HAP-1 (cell line): ENCODE data around the gene ITLN1.

Source experiments
- DNase-seq, 2 experiments: peaks; one replicate each; pipeline ENCODE4 v3.0.0-alpha.2; 2016 to 2020; ENCODE audit warnings: low spot score in 2 of 2
- H3K27me3 ChIP-seq: fragments of 250-450 bp; sonication (Bioruptor Pico); 2 replicates; pipeline ENCODE4 v1.5.1; 2020; ENCODE audit warnings: low read depth, mild to moderate bottlenecking, moderate library complexity
- H3K36me3 ChIP-seq: fragments of 250-450 bp; sonication (Bioruptor Pico); replicated peaks from 2 replicates; pipeline ENCODE4 v1.5.1; 2020; ENCODE audit warnings: mild to moderate bottlenecking
- H3K4me1 ChIP-seq: fragments of 250-450 bp; sonication (Bioruptor Pico); 2 replicates; pipeline ENCODE4 v1.5.1; 2020; ENCODE audit warnings: mild to moderate bottlenecking
- H3K4me3 ChIP-seq: fragments of 250-450 bp; sonication (Bioruptor Pico); 2 replicates; pipeline ENCODE4 v1.5.1; 2020; ENCODE audit warnings: mild to moderate bottlenecking, moderate library complexity
- H3K9me3 ChIP-seq: fragments of 250-450 bp; sonication (Bioruptor Pico); 2 replicates; pipeline ENCODE4 v1.5.1; 2020; ENCODE audit warnings: mild to moderate bottlenecking, moderate library complexity
- in situ Hi-C: fragments of 300-500 bp; cut with MboI; formaldehyde crosslinking; loops from 3 replicates; pipeline ENCODE4 v1.14.3; 2020; ENCODE audit warnings: low sequenced_read_pairs, inconsistent platforms, mixed read lengths

ITLN1 gene

GRCh38 chr1:160836981-160837557 lies 47.9 kb downstream of the ITLN1 start:
- in situ Hi-C loops, result no loop called here
- no peak overlapping the region for H3K4me3 ChIP-seq
- H3K4me1 ChIP-seq, result peaks cover 5% of the 10 kb centered on the region; the same call in 1 of the 2 replicates
- H3K27me3 ChIP-seq, result no peaks in the 10 kb centered on the region
- DNase-seq, result no peak
- no peaks in the 10 kb centered on the region for H3K9me3 ChIP-seq
- no peaks in the 10 kb centered on the region for H3K36me3 ChIP-seq

DNA sequence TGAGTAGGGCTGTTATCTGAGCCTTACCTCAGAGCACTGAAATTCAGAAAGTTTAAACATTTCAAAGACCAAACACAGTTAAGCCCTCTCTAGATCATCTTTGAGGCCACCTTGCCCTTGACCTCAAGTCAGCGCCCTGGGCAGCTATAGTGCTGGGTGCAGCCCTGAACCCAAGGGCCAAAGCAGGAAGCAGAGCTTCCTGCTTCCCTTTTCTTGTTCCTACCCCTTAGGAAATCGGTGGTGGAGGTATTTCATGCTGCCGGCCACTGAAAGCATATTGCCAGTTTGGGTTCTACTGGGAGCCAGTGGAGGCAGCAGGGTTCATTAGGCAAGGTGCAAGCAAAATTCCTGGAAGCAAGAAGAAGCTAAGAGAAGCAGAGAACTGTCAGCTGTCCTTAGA lies 48.4 kb downstream of the ITLN1 start:
- peaks cover 5% of the 10 kb centered on the region; the same call in 1 of the 2 replicates for H3K4me1 ChIP-seq
- no peaks in the 10 kb centered on the region for H3K27me3 ChIP-seq
- DNase-seq, result no peak
- H3K36me3 ChIP-seq, result no peaks in the 10 kb centered on the region
- H3K9me3 ChIP-seq, result no peaks in the 10 kb centered on the region
- in situ Hi-C loops, result no loop called here
- no peak overlapping the region for H3K4me3 ChIP-seq

DNA sequence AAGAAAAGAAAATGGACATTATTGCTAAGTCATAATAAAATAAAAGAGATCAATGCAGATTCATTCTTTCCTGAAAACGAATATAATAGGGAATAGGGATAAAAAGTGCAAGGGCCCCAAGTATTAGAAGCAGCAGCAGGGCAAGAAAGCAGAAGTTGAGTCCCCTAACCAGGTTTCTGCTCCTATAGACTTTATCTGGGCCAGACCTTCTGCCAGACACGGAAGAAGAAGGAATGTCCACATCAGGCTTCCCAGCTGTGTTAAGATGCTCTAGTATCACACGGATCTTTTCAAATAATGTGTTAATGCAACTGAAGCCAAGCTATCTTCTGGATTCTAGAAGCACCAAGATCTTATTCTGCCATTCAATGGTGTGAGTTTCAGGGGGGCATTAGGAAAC lies 49.2 kb downstream of the ITLN1 start:
- Histone ChIP-seq H3K4me1 (peaks cover 5% of the 10 kb centered on the region; the same call in 1 of the 2 replicates), H3K4me3 (no peak overlapping the region), H3K36me3 (no peaks in the 10 kb centered on the region), H3K27me3 (no peaks in the 10 kb centered on the region), H3K9me3 (no peaks in the 10 kb centered on the region)
- DNase-seq, result no peak
- in situ Hi-C loops, result no loop called here

DNA sequence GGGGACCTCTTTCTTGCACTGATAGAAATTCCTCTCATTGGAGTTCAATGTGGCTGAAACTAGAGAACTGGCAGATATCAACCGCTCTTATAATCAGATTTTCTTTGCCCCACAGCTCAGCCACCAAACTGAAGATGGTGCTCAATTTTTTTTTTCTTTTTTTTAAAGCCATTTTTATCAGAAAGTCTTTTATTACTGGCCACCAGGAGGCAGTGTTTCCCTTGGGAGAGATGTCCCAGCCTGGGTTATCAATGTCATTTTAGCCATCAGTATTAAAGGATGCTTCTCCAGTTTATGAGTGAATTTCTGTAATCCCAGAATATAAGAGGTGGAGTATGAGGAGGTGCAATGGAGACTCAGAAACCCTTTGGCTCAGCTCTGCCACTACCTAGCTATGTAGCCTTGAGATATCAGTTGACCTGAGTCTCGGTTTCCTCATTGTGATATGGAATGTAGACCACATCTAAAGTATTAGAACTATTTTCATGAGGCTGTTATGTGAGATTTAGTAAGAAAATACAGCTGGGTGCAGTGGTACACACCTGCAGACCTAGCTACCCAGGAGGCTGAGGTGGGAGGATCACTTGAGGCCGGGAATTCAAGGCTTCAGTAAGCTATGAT lies 49.9 kb downstream of the ITLN1 start:
- Histone ChIP-seq H3K36me3 (no peaks in the 10 kb centered on the region), H3K9me3 (no peaks in the 10 kb centered on the region), H3K4me1 (peaks cover 5% of the 10 kb centered on the region; the same call in 1 of the 2 replicates), H3K4me3 (no peak overlapping the region), H3K27me3 (no peaks in the 10 kb centered on the region)
- in situ Hi-C loops, result no loop called here
- DNase-seq, result peak; percentile 14 to 25

DNA sequence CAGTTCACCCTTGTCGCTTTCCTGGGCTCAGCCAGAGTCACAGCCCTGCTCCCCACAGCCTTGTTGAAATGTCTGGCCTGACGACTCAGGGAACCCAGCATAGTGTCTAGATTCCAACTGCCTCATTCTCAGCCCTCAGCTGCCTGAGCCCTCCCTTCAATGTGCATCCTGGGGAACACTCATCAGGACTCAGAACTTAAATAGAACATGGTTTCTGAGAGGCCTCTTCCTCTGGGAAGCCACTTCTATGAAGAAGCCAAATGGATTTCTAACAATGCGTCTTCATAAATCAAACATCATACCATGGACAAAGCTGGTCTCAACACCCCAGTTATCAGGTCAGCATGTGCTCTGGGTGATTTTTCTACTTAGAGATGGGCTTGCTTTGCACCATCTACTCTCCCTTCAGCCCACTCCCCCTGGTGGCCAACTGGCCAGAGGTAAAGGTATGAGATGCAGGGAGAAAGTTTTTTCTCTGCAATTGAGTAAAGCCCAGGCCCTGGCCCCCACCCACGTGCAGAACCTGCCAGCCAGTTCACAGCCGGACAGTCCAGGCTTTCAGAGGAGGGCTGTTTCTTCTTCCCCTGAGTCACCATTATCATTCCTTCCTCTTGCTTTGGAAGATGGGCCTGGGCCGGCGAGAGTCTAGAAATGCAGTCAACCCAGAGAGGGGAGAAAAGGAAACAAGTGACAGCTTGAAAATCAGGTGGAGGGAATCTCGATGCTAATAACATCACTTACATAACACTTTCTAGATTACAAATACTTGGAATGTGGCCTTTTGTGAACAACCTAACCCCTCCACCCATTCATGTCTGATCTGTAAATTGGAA lies 54.4 kb downstream of the ITLN1 start:
- DNase-seq, result peak; percentile 42 to 88
- in situ Hi-C loops, result no loop called here

GRCh38 chr1:160829766-160830165 lies 55.2 kb downstream of the ITLN1 start:
- in situ Hi-C loops, result no loop called here
- DNase-seq, result no peak
- no peaks in the 10 kb centered on the region for H3K27me3 ChIP-seq
- no peak overlapping the region for H3K4me3 ChIP-seq
- H3K4me1 ChIP-seq, result no peaks in the 10 kb centered on the region
- no peaks in the 10 kb centered on the region for H3K36me3 ChIP-seq
- H3K9me3 ChIP-seq, result no peaks in the 10 kb centered on the region

More for the DNA sequence above, 54.4 kb downstream of the ITLN1 start:
- Histone ChIP-seq H3K4me3 (no peak overlapping the region), H3K4me1 (no peaks in the 10 kb centered on the region), H3K9me3 (no peaks in the 10 kb centered on the region), H3K27me3 (no peaks in the 10 kb centered on the region), H3K36me3 (no peaks in the 10 kb centered on the region)

DNA sequence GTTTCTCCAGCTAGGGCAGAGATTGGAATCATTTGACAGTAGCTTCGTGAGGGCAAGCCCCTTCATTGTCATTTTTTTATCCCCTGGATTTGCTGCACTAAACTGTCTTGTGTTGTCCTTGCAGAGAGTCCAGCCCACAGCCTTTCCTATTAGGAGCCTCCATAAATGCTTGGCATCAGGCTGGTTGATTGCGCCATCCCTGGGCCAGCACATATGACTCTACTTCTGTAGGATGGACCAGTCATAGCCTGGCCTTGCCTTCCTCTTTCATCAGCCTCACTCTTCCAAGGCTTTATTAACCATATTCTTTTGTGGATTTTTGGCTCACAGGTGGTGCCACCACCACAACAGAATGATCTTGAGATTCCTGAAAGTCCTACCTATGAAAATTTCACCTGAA lies 57.6 kb downstream of the ITLN1 start:
- Histone ChIP-seq H3K4me3 (no peak overlapping the region), H3K27me3 (no peaks in the 10 kb centered on the region), H3K4me1 (no peaks in the 10 kb centered on the region), H3K9me3 (no peaks in the 10 kb centered on the region), H3K36me3 (no peaks in the 10 kb centered on the region)
- DNase-seq, result no peak
- in situ Hi-C loops, result no loop called here

- Histone ChIP-seq H3K9me3 (no peaks in the 10 kb centered on the region), H3K4me3 (no peak overlapping the region), H3K36me3 (no peaks in the 10 kb centered on the region), H3K27me3 (no peaks in the 10 kb centered on the region), H3K4me1 (no peaks in the 10 kb centered on the region)
- DNase-seq, result no peak
- in situ Hi-C loops, result no loop called here
These were observed 58.4 kb downstream of the ITLN1 start for GRCh38 chr1:160826546-160826945.
